GM12878 (cell line): Measurements from ENCODE around the gene SEMA4C. TPM values are rescaled to one million over a fixed set of nuclear protein-coding genes. Genes with fewer than 3 reads are reported as not detected.

Source experiments
- ATAC-seq: fragments of 200-7000 bp; cut with Tn5 transposase; 3 replicates; pipeline ENCODE4 v1.9.1; 2020; ENCODE audit warnings: mild to moderate bottlenecking, moderate library complexity
- BruUV-seq: library from RNA; stranded (reverse); fragments of 400-500 nt; replicated peaks from 2 replicates; lab custom pipeline; 2021; lab: Mats Ljungman, UMichigan
- CTCF ChIA-PET: fragments of 300-600 bp; sonication (Branson Sonifier 250); formaldehyde crosslinking; extraction: SDS; loops from one replicate; lab custom pipeline; 2021; ENCODE audit warnings: inconsistent platforms; lab: Yijun Ruan, JAX
- POLR2A ChIA-PET: fragments of 350-600 bp; formaldehyde crosslinking; extraction: SDS; loops from one replicate; lab custom pipeline; 2021; ENCODE audit warnings: inconsistent platforms; lab: Charles Lee
- RAD21 ChIA-PET: fragments of 300-600 bp; sonication (Branson Sonifier 250); formaldehyde crosslinking; loops from one replicate; lab custom pipeline; 2023; ENCODE audit warnings: antibody characterized with exemption; ENCODE audit not compliant: unreplicated experiment; lab: Charles Lee
- SMC1A ChIA-PET: fragments of 300-600 bp; sonication (Branson Sonifier 250); formaldehyde crosslinking; loops from one replicate; lab custom pipeline; 2023; ENCODE audit not compliant: unreplicated experiment, uncharacterized antibody; lab: Charles Lee
- DNase-seq: peaks from one replicate; pipeline ENCODE4 v3.0.0-alpha.2; 2011; ENCODE audit warnings: low read depth, low spot score
- FAIRE-seq: peaks from 3 replicates; lab custom pipeline; 2011; peaks lifted over from hg19 to GRCh38; lab: Jason Lieb, UNC
- H2AFZ ChIP-seq: 2 replicates; pipeline ENCODE4 v1.6.0; 2011; ENCODE audit warnings: low read depth, low read length, control low read depth; ENCODE audit not compliant: control insufficient read depth
- H3K27ac ChIP-seq: 2 replicates; pipeline ENCODE4 v1.5.1; 2011; ENCODE audit warnings: control low read depth; ENCODE audit not compliant: control insufficient read depth, insufficient read depth
- H3K27me3 ChIP-seq, 2 experiments: replicated peaks in 1 of 2; 2 replicates each; pipeline versions ENCODE4 v1.6.0 to v1.6.1; 2011; ENCODE audit warnings: low read length in 1 of 2; ENCODE audit not compliant: control insufficient read depth in 2 of 2, insufficient read depth in 2 of 2
- H3K36me3 ChIP-seq, 2 experiments: 2 replicates each; pipeline ENCODE4 v1.5.1; 2011; ENCODE audit warnings: low read length in 1 of 2; ENCODE audit not compliant: control insufficient read depth in 2 of 2, insufficient read depth in 2 of 2
- H3K4me1 ChIP-seq: 2 replicates; pipeline ENCODE4 v1.6.1; 2011; ENCODE audit warnings: mild to moderate bottlenecking, low read length, moderate library complexity, mixed read lengths; ENCODE audit not compliant: control insufficient read depth, insufficient read depth
- H3K4me2 ChIP-seq: 2 replicates; pipeline ENCODE4 v1.6.0; 2011; ENCODE audit warnings: control low read depth; ENCODE audit not compliant: control insufficient read depth, insufficient read depth
- H3K4me3 ChIP-seq: fragments of 200-600 bp; sonication (generic); 2 replicates; pipeline ENCODE4 v1.5.1; 2016
- H3K79me2 ChIP-seq: 2 replicates; pipeline ENCODE4 v1.6.0; 2011; ENCODE audit warnings: low read length; ENCODE audit not compliant: control insufficient read depth, insufficient read depth
- H3K9ac ChIP-seq: 2 replicates; pipeline ENCODE4 v1.8.0; 2011; ENCODE audit warnings: low read length, control low read depth, mixed read lengths; ENCODE audit not compliant: control insufficient read depth, insufficient read depth
- H3K9me3 ChIP-seq: replicated peaks from 3 replicates; pipeline ENCODE4 v1.5.1; 2011; ENCODE audit warnings: mild to moderate bottlenecking, low read length; ENCODE audit not compliant: control insufficient read depth, insufficient read depth
- H4K20me1 ChIP-seq: 2 replicates; pipeline ENCODE4 v1.6.0; 2011; ENCODE audit not compliant: control insufficient read depth, insufficient read depth
- ATF7 ChIP-seq: fragments of 450-650 bp; IDR thresholded peaks from 2 replicates; pipeline ENCODE4 v1.6.1; 2016; ENCODE audit warnings: low read depth, mild to moderate bottlenecking
- CBX5 ChIP-seq: sonication (generic); IDR thresholded peaks from 2 replicates; pipeline ENCODE4 v1.6.1; 2016; ENCODE audit warnings: low read depth, moderate library complexity, mild to moderate bottlenecking, inconsistent platforms
- EED ChIP-seq: sonication (generic); IDR thresholded peaks from 2 replicates; pipeline ENCODE4 v1.6.1; 2016; ENCODE audit warnings: antibody characterized with exemption, low read depth
- EZH2 ChIP-seq: IDR thresholded peaks from 2 replicates; pipeline ENCODE4 v1.6.1; 2012; ENCODE audit warnings: low read depth, mild to moderate bottlenecking, control low read depth, inconsistent platforms, low read length, borderline replicate concordance; ENCODE audit not compliant: control insufficient read depth
- FOXK2 ChIP-seq: fragments of 450-650 bp; IDR thresholded peaks from 2 replicates; pipeline ENCODE4 v1.6.1; 2017; ENCODE audit warnings: mild to moderate bottlenecking, moderate library complexity
- GABPA ChIP-seq: IDR thresholded peaks from 2 replicates; pipeline ENCODE4 v1.6.1; 2014; ENCODE audit warnings: antibody characterized with exemption, low read depth, mild to moderate bottlenecking, inconsistent platforms
- KLF5 ChIP-seq: fragments of 450-650 bp; IDR thresholded peaks from 2 replicates; pipeline ENCODE4 v1.6.1; 2014; ENCODE audit warnings: mild to moderate bottlenecking; ENCODE audit not compliant: partially characterized antibody
- LARP7 ChIP-seq: fragments of 450-650 bp; IDR thresholded peaks from 2 replicates; pipeline ENCODE4 v1.6.1; 2017; ENCODE audit warnings: mild to moderate bottlenecking
- MYC ChIP-seq: IDR thresholded peaks from 2 replicates; pipeline ENCODE4 v1.6.1; 2011; ENCODE audit warnings: mild to moderate bottlenecking, low read length, moderate library complexity, inconsistent platforms; ENCODE audit not compliant: insufficient read depth, insufficient replicate concordance, insufficient read length, severe bottlenecking
- PML ChIP-seq: IDR thresholded peaks from 2 replicates; pipeline ENCODE4 v1.6.1; 2012; ENCODE audit warnings: low read length, inconsistent platforms
- RUNX3 ChIP-seq: IDR thresholded peaks from 2 replicates; pipeline ENCODE4 v1.6.1; 2012; ENCODE audit warnings: low read length, inconsistent platforms
- SMAD1 ChIP-seq: fragments of 450-650 bp; IDR thresholded peaks from 2 replicates; pipeline ENCODE4 v1.6.1; 2018; ENCODE audit warnings: mild to moderate bottlenecking, low read depth; ENCODE audit not compliant: partially characterized antibody
- SRF ChIP-seq, 2 experiments: IDR thresholded peaks; 2 replicates each; pipeline ENCODE4 v1.6.1; 2011; ENCODE audit warnings: low read depth in 2 of 2, low read length in 2 of 2, mild to moderate bottlenecking in 1 of 2, moderate library complexity in 1 of 2
- TBL1XR1 ChIP-seq: IDR thresholded peaks from 2 replicates; pipeline ENCODE4 v1.6.1; 2012; ENCODE audit warnings: low read depth, low read length, improper control_type of control experiment
- TCF12 ChIP-seq: IDR thresholded peaks from 2 replicates; pipeline ENCODE4 v1.6.1; 2011; ENCODE audit warnings: low read depth, mild to moderate bottlenecking, low read length
- WRNIP1 ChIP-seq: IDR thresholded peaks from 2 replicates; pipeline ENCODE4 v1.6.1; 2011; ENCODE audit warnings: low read depth, low read length, improper control_type of control experiment, borderline replicate concordance
- WGBS: methylation state at CpG from one replicate; pipeline ENCODE4 v1.1.6; 2016; ENCODE audit warnings: low lambda C conversion rate; ENCODE audit not compliant: insufficient replicate concordance, insufficient coverage; ENCODE audit errors: missing lambda C conversion rate; 5-methylcytosine and 5-hydroxymethylcytosine counted together
- in situ Hi-C: fragments of 300-500 bp; cut with MboI; formaldehyde crosslinking; loops from 9 replicates; pipeline ENCODE4 v1.14.3; 2018; ENCODE audit warnings: mixed read lengths
- intact Hi-C: fragments of 100-400 bp; cut with micrococcal nuclease; formaldehyde crosslinking; loops from one replicate; pipeline ENCODE4 v1.14.2; 2022; ENCODE audit not compliant: unreplicated experiment
- polyA plus RNA-seq, 11 experiments: library from polyadenylated mRNA; depleted of rRNA in 4 of 11; unstranded in 6 of 11; stranded (reverse) in 5 of 11; fragments of >200 nt; fragmentation: Nextera tagmentation in 4 of 11; fragmentation: Illumina TruSeq in 1 of 11; extraction: Ambion mirVana in 4 of 11; extraction: Trizol in 1 of 11; gene quantifications; 1 replicate in 1 of 11; 2 replicates in 10 of 11; pipeline versions ENCODE4 v1.2.1 to v1.2.3, GENCODE V29; 2011 to 2016; ENCODE audit warnings: inconsistent platforms in 2 of 11, missing spikeins in 2 of 11, low read depth in 1 of 11
- total RNA-seq, 4 experiments: library from RNA; depleted of rRNA in 3 of 4; stranded (reverse); fragments of >200 nt in 3 of 4; fragmentation: Illumina TruSeq in 1 of 4; extraction: Trizol in 1 of 4; gene quantifications; 2 replicates each; pipeline versions ENCODE4 v1.2.1 to v1.2.3, GENCODE V29; 2013 to 2021
- TF ChIP-seq, protein P1 (sequence below): fragments of 450-650 bp; IDR thresholded peaks from 2 replicates; pipeline ENCODE4 v1.6.1; 2017; ENCODE audit warnings: borderline replicate concordance
- TF ChIP-seq, protein P2 (sequence below): IDR thresholded peaks from 2 replicates; pipeline ENCODE4 v1.6.1; 2011; ENCODE audit warnings: low read depth, mild to moderate bottlenecking, low read length, moderate library complexity, borderline replicate concordance; ENCODE audit errors: extremely low read depth
- TF ChIP-seq, protein P3 (sequence below): IDR thresholded peaks from 2 replicates; pipeline ENCODE4 v1.6.1; 2012; ENCODE audit warnings: low read depth, low read length, improper control_type of control experiment
- TF ChIP-seq, protein P4 (sequence below): fragments of 450-650 bp; IDR thresholded peaks from 2 replicates; pipeline ENCODE4 v1.6.1; 2018; ENCODE audit warnings: borderline replicate concordance, mild to moderate bottlenecking; ENCODE audit not compliant: partially characterized antibody

The SEMA4C gene
- total and polyA plus RNA-seq, 10 of the 15 experiments (the other 5 are each of a cell fraction or from before 2014, with no cell fraction given): 0.06 to 21.6 (median 6.8) TPM

DNA sequence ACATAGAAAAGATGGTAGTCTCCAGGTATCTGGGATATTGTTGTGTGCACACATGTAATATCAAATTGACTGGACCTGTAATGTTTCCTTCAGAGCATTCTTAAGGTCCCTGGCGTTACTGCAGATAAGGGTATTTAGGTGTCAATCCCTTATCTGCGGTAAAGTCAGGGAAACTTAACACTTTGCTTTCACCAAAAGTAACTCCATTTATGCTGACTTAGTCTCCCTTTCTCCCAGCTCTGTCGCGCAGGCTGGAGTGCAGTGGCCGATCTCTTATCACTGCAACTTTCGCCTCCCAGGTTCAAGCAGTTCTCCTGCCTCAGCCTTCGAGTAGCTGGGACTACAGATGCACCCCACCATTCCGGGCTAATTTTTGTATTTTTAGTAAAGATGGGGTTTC lies 52.0 kb downstream of the SEMA4C start:
- FAIRE-seq: no peak
- in situ Hi-C loops: no loop called here
- SMC1A ChIA-PET: interaction anchor here (0.7 to 1.0 kb wide), 2 partner anchors 55 to 180 kb away, joined by 3 read pairs; no protein-coding TSS in a partner anchor

More for the DNA sequence above, 52.0 kb downstream of the SEMA4C start:
- TF ChIP-seq RUNX3: no peak
- TF ChIP-seq EED: no peak
- no peak for TF ChIP-seq LARP7
- TF ChIP-seq TBL1XR1: no peak
- TF ChIP-seq WRNIP1: no peak
- no peak for TF ChIP-seq PML
- TF ChIP-seq FOXK2: no peak
- no peak for TF ChIP-seq MYC
- TF ChIP-seq, protein P1, sequence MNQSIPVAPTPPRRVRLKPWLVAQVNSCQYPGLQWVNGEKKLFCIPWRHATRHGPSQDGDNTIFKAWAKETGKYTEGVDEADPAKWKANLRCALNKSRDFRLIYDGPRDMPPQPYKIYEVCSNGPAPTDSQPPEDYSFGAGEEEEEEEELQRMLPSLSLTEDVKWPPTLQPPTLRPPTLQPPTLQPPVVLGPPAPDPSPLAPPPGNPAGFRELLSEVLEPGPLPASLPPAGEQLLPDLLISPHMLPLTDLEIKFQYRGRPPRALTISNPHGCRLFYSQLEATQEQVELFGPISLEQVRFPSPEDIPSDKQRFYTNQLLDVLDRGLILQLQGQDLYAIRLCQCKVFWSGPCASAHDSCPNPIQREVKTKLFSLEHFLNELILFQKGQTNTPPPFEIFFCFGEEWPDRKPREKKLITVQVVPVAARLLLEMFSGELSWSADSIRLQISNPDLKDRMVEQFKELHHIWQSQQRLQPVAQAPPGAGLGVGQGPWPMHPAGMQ: no peak
- TF ChIP-seq KLF5: no peak
- TF ChIP-seq, protein P2, sequence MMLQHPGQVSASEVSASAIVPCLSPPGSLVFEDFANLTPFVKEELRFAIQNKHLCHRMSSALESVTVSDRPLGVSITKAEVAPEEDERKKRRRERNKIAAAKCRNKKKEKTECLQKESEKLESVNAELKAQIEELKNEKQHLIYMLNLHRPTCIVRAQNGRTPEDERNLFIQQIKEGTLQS: no peak
- no peak for TF ChIP-seq ATF7
- TF ChIP-seq, protein P3, sequence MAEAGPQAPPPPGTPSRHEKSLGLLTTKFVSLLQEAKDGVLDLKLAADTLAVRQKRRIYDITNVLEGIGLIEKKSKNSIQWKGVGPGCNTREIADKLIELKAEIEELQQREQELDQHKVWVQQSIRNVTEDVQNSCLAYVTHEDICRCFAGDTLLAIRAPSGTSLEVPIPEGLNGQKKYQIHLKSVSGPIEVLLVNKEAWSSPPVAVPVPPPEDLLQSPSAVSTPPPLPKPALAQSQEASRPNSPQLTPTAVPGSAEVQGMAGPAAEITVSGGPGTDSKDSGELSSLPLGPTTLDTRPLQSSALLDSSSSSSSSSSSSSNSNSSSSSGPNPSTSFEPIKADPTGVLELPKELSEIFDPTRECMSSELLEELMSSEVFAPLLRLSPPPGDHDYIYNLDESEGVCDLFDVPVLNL: no peak
- TF ChIP-seq CBX5: no peak
- TF ChIP-seq GABPA: no peak
- TF ChIP-seq SMAD1: no peak
- TF ChIP-seq, protein P4, sequence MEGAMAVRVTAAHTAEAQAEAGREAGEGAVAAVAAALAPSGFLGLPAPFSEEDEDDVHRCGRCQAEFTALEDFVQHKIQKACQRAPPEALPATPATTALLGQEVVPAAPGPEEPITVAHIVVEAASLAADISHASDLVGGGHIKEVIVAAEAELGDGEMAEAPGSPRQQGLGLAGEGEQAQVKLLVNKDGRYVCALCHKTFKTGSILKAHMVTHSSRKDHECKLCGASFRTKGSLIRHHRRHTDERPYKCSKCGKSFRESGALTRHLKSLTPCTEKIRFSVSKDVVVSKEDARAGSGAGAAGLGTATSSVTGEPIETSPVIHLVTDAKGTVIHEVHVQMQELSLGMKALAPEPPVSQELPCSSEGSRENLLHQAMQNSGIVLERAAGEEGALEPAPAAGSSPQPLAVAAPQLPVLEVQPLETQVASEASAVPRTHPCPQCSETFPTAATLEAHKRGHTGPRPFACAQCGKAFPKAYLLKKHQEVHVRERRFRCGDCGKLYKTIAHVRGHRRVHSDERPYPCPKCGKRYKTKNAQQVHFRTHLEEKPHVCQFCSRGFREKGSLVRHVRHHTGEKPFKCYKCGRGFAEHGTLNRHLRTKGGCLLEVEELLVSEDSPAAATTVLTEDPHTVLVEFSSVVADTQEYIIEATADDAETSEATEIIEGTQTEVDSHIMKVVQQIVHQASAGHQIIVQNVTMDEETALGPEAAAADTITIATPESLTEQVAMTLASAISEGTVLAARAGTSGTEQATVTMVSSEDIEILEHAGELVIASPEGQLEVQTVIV: no peak
- TF ChIP-seq EZH2: no peak
- no peak for TF ChIP-seq SRF (IDR thresholded peaks at IDR 0.05; ENCODE audit: low read depth in 2 of 2, low read length in 2 of 2)
- no peak for TF ChIP-seq TCF12
- TF ChIP-seq, all 136 proteins: peak for 0
- Histone ChIP-seq H3K27ac (no peak overlapping the region), H3K9me3 (no peaks in the 10 kb centered on the region), H3K4me2 (peak overlapping the region; percentile 79), H3K27me3 (no peaks in the 10 kb centered on the region), H3K4me3 (peak overlapping the region; percentile 96), H2AFZ (no peak overlapping the region), H4K20me1 (peaks cover 5% of the 10 kb centered on the region; the same call in 1 of the 2 replicates), H3K36me3 (no peaks in the 10 kb centered on the region), H3K9ac (no peak overlapping the region), H3K4me1 (peaks cover 12% of the 10 kb centered on the region), H3K79me2 (peaks cover 27% of the 10 kb centered on the region)
- CTCF ChIA-PET: interaction anchor here (0.8 to 2.8 kb wide), 4 partner anchors 10 to 86 kb away, joined by 3 to 6 read pairs (median 3); partner anchors contain the start of gene ANKRD39
- intact Hi-C loops: no loop called here
- DNase-seq: no peak
- 95% methylated on average over 8 of the region's 8 CpGs for WGBS
- ATAC-seq: no peak
- BruUV-seq: no TSS peak
- POLR2A ChIA-PET: no interaction called here
- RAD21 ChIA-PET: interaction anchor here (0.7 kb wide), 2 partner anchors 33 to 49 kb away, joined by 3 to 4 read pairs; no protein-coding TSS in a partner anchor
